Renal cortical epithelial cell (primary cell): ENCODE measurements around the gene NKD2. TPM values are rescaled to one million over a fixed set of nuclear protein-coding genes. Genes with fewer than 3 reads are reported as not detected.

Experiments used
- DNase-seq: peaks from one replicate; pipeline ENCODE4 v3.0.0-alpha.2; 2011; ENCODE audit warnings: low read depth
- total RNA-seq: library from RNA; depleted of rRNA; stranded (reverse); fragments of >200 nt; gene quantifications from 2 replicates; pipeline ENCODE4 v1.2.3, GENCODE V29; 2014

NKD2 gene
- total RNA-seq, 1 donor from 2014 or later = 0.10 TPM

GRCh38 chr5:979100-979817 lies 29.3 kb upstream of the NKD2 start:
- DNase-seq = no peak

DNA sequence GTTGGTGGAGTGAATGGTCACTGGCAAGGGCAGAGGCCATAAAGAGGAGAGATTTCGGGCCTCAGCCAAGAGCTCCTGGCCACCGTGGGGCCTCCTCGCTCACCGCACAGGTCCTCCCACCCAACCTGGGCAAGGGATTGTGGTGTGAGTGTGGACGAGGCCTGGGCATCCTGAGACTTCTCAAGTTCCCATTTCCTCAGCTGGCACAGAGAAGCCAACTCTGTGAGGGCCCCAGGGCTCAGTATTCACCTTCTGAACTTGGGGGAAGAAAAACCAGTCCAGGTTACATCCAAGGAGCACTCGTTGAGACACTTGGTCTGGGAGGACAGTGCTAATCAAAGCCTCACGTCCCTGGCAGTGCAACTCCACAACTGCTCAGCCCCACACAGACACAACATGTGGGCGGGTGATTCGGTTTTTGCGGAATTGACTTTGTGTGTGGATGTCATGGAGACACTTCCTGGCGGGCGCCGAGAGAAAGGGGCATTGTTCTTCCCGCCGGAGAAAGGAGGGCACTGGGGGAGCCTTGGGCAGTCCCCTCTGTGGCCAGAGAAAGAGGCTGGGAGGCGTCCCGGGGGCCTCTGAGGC lies 28.5 kb upstream of the NKD2 start:
- DNase-seq = no peak

DNA sequence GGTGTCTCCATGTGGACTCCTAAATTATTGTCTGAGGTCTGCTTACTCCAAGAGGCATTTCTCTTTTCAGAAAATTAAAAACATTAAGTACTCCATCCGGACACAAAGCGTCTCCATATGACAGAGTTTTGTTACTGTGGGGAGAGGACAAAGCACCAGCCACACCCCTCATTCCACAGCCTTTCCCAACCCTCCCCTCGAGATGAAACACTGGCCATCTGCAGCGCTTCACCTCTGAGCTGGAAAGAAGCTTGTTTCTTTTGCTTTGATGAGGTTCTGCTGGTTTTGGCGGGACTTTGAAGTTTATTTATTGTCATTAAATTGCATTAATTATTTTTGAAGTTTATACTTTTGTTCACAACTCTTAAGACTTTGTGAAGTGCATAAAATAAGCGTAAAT lies 27.6 kb upstream of the NKD2 start:
- DNase-seq = no peak

DNA sequence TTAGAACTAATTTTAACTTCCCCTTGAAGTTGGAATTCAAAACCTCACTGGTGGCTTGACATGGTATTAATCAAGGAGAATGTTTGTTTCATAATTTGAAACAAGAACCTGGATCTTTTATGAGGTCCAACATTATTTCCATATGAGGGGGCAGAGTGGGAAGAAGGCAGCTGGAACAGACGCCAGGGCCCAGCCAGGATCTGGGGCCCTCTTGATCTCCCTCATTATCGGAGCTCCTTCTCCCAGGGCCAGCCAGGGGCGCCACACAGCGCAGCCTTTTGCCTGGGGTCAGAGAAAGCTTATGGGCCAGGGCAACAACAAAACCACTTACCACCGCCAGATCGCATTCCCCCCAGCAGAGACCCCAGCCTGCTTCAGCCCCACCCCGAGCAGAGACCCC lies 27.1 kb upstream of the NKD2 start:
- DNase-seq = no peak

DNA sequence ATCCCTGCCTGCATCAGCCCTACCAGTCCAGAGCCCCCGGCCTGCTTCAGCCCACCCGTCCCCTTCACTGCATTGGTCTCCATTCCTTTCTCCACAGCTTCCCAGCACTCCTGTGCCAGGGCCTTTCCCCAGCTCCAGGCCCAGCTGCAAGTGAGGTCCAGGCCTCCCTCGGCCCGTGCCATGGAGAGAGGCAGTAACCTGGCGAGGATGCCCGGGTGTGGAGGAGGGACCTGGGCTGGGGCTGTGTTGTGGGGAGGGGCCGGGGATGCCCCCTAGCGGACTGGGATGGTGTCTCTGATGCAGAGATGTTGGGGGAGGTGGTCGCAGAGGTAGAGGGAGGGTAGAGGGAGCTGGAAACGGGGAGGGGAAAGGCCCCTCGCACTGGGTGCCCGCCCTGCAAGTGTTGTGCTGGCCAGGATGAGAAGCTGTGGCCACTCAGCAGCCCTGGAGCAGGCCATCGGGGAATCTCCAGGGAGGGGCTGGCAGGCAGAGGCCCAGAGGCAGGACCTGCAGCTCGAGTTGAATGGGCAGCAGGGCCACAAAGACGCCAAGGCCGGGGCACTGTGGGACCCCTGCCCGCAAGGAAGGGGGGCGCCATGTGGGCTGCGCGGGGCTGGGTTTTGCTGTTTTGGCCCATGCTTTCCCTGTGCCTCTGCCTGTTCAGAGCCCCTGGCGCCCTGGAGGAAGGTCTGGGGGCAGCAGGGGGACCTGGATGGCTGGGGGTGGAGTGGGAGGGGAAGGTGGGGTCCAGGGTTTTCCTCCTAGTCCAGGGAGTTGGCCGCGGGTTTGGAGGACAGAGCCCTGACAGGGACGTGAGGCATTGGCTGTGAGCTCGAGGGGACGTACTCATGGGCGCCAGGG lies 26.0 kb upstream of the NKD2 start:
- no peak for DNase-seq

- DNase-seq = no peak
Measured at GRCh38 chr5:983238-983524, 25.4 kb upstream of the NKD2 start.

DNA sequence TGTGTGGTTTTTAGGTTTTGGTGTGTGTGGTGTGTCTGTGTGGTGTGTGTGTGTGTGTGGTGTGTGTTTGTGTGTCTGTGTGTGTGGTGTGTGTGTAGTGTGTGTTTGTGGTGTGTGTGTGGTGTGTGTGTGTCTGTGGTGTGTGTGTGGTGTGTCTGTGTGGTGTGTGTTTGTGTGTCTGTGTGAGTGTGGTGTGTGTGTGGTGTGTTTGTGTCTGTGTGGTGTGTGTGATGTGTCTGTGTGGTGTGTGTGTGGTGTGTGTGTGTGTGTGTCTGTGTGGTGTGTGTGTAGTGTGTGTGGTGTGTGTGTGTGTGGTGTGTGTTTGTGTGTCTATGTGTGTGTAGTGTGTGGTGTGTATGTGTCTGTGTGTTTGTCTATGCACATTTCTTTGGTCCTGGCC lies 25.0 kb upstream of the NKD2 start:
- DNase-seq = no peak

DNA sequence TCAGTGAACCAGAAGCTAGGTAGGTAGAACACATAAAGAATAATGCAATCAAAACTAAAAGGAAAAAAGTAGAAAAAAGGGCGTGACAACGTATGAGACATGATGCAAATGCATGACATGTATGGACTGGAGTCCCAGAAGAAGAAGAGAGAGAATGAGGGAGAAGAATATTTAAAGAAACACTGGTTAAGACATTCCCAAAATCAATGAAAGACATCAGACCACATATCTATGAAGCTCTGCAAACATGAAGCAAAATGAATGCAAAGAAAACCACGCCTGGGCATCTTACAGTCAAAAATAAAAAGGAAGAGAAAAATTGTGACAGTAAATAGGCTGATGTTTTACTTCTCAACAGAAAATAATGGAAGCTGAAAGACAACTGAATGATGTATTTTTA lies 23.8 kb upstream of the NKD2 start:
- DNase-seq = no peak

- DNase-seq = no peak
Measured at GRCh38 chr5:987761-988160, 20.8 kb upstream of the NKD2 start.

- no peak for DNase-seq
Measured at GRCh38 chr5:988322-988721, 20.3 kb upstream of the NKD2 start.

GRCh38 chr5:989961-990530 lies 18.6 kb upstream of the NKD2 start:
- no peak for DNase-seq

- no peak for DNase-seq
Measured at GRCh38 chr5:991472-992267, 16.9 kb upstream of the NKD2 start.

DNA sequence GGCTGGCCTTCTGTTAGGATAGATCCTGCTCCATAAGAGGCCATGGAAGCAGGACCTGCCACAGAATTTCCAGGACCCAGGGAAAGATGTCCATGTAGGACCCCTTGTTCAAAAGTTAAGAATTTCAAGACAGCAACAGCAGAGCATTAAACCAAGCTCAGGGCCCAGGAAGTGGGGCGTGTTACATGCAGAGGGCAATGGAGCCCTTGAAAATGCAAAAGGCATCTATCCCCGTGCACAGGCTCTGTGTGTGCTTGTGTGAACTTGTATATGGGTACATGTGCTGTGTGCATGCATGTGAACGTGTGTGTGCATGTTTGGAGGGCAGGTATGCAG lies 14.4 kb upstream of the NKD2 start:
- no peak for DNase-seq

GRCh38 chr5:994821-995220 lies 13.8 kb upstream of the NKD2 start:
- no peak for DNase-seq

GRCh38 chr5:995318-995717 lies 13.3 kb upstream of the NKD2 start:
- no peak for DNase-seq

GRCh38 chr5:997001-997474 lies 11.6 kb upstream of the NKD2 start:
- DNase-seq = peak; percentile 9

GRCh38 chr5:997711-998110 lies 10.9 kb upstream of the NKD2 start:
- no peak for DNase-seq

- no peak for DNase-seq
Measured at GRCh38 chr5:998246-999031, 10.2 kb upstream of the NKD2 start.

DNA sequence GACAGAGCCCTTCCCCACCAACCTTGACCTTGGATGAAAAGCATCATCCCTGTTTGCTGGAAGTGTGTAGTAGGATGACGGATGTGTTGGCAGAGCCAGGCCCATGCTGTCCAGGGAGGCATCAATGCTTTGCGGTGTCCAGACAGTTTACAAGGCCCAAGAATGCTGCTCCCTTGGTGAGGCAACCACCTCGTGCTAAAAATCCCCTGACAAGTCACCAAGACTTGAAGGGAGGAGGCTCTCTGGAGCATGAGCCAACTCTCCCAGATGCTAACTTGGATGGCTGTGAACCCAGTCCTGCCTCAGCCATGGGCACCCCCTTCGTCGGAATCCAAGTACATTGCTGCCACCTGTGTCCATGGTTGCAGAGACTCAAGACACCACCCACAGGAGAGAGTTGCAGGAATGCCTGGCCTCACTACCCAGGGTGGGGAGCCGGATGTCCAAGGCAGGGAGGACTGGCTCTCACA lies 9.5 kb upstream of the NKD2 start:
- DNase-seq = no peak

- no peak for DNase-seq
Measured at GRCh38 chr5:999724-1000123, 8.9 kb upstream of the NKD2 start.

DNA sequence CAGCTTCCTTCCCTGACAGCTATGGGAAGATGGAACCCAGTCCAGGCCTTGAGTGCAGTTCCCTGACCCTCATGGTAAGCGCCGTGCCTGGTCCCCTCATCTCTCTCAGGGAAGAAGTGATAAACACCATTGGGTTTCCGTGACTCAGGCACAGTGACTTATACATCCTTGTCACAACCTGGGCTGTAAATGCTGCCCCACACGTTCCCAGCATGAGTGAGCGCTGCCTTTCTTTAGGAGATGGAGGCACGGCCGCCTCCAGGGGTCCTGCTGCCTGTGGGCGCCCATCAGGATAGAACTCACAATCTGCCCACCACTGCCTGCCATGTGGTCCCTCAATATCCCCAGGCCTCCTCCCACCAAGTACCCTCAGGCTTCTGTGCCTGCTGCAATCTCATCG lies 8.3 kb upstream of the NKD2 start:
- DNase-seq = no peak
